AG04450 (cell line): Measurements from ENCODE around the gene SLC43A3. TPM values are rescaled to one million over a fixed set of nuclear protein-coding genes. Genes with fewer than 3 reads are reported as not detected.
"Not testable (repeated sequence)": the region's sequence is repeated elsewhere in the genome, so short reads cannot be mapped to it uniquely, and the experiment has no call there.

Experiments used
- CTCF ChIA-PET: fragments of 300-600, 350-600 bp; formaldehyde crosslinking; extraction: SDS; loops from one replicate; lab custom pipeline; 2022; ENCODE audit warnings: antibody characterized with exemption, inconsistent platforms; lab: Charles Lee
- POLR2A ChIA-PET: fragments of 350-600 bp; formaldehyde crosslinking; extraction: SDS; loops from one replicate; lab custom pipeline; 2021; ENCODE audit warnings: antibody characterized with exemption, inconsistent platforms; lab: Yijun Ruan, JAX
- DNase-seq: peaks from one replicate; pipeline ENCODE4 v3.0.0-alpha.2; 2011; ENCODE audit warnings: low read depth, low spot score
- H3K27ac ChIP-seq: one replicate; pipeline ENCODE4 v1.5.1; 2012; ENCODE audit warnings: low read depth, low read length, control low read depth
- H3K27me3 ChIP-seq: one replicate; pipeline ENCODE4 v1.6.0; 2012; ENCODE audit warnings: low read length; ENCODE audit not compliant: control insufficient read depth, insufficient read depth
- H3K4me3 ChIP-seq: 2 replicates; pipeline ENCODE4 v1.5.1; 2011; ENCODE audit warnings: mild to moderate bottlenecking, low read depth, low read length, control low read depth
- H3K9me3 ChIP-seq: 2 replicates; pipeline ENCODE4 v1.5.1; 2012; ENCODE audit warnings: low read length; ENCODE audit not compliant: control insufficient read depth, insufficient read depth
- CTCF ChIP-seq: IDR thresholded peaks from 2 replicates; pipeline ENCODE4 v1.5.1; 2011; ENCODE audit warnings: low read depth, low read length, control low read depth, inconsistent platforms
- polyA plus RNA-seq: library from polyadenylated mRNA; depleted of rRNA; stranded (reverse); fragments of >200 nt; gene quantifications from 2 replicates; pipeline ENCODE4 v1.2.3, GENCODE V29; 2011

Gene SLC43A3
- polyA plus RNA-seq, 1 experiment = 24.4 TPM

GRCh38 chr11:57405271-57405860 is 21.6 kb downstream of the SLC43A3 start:
- Histone ChIP-seq H3K4me3 (no peak overlapping the region), H3K27ac (no peak overlapping the region), H3K27me3 (peaks cover 2% of the 10 kb centered on the region), H3K9me3 (no peaks in the 10 kb centered on the region)
- DNase-seq = no peak
- ChIA-PET CTCF (interaction anchor here (0.6 kb wide), 1 partner anchor 235 kb away, joined by 5 read pairs; no protein-coding TSS in a partner anchor), POLR2A (no interaction called here)
- no peak for TF ChIP-seq CTCF

- CTCF ChIA-PET = no interaction called here
Observed at GRCh38 chr11:57403802-57404147, 23.1 kb downstream of the SLC43A3 start.

GRCh38 chr11:57403003-57403801 is 23.7 kb downstream of the SLC43A3 start:
- POLR2A ChIA-PET, H3K27me3 ChIP-seq, H3K4me3 ChIP-seq, DNase-seq, H3K27ac ChIP-seq, H3K9me3 ChIP-seq: not testable (repeated sequence)
- CTCF ChIA-PET = interaction anchor here (1.3 kb wide), 1 partner anchor 55 kb away, joined by 6 read pairs; no protein-coding TSS in a partner anchor

More at GRCh38 chr11:57403802-57404147, 23.1 kb downstream of the SLC43A3 start:
- TF ChIP-seq CTCF = no peak
- POLR2A ChIA-PET = no interaction called here
- H3K9me3 ChIP-seq = no peaks in the 10 kb centered on the region
- peaks cover 2% of the 10 kb centered on the region for H3K27me3 ChIP-seq
- no peak for DNase-seq
- no peak overlapping the region for H3K4me3 ChIP-seq
- no peak overlapping the region for H3K27ac ChIP-seq

GRCh38 chr11:57402188-57403002 is 24.5 kb downstream of the SLC43A3 start:
- no peak for TF ChIP-seq CTCF
- H3K27me3 ChIP-seq = peaks cover 3% of the 10 kb centered on the region
- CTCF ChIA-PET = interaction anchor here (1.3 kb wide), 1 partner anchor 56 kb away, joined by 6 read pairs; no protein-coding TSS in a partner anchor
- POLR2A ChIA-PET = no interaction called here
- no peak overlapping the region for H3K27ac ChIP-seq
- no peak for DNase-seq
- no peaks in the 10 kb centered on the region for H3K9me3 ChIP-seq
- H3K4me3 ChIP-seq = no peak overlapping the region

GRCh38 chr11:57399972-57400578 is 26.8 kb downstream of the SLC43A3 start:
- DNase-seq = no peak
- H3K4me3 ChIP-seq = no peak overlapping the region
- ChIA-PET POLR2A (interaction anchor here (0.6 kb wide), 2 partner anchors 10 to 14 kb away, joined by 6 to 8 read pairs; no protein-coding TSS in a partner anchor), CTCF (interaction anchor here (0.6 to 1.2 kb wide), 3 partner anchors 57 to 59 kb away, joined by 3 to 8 read pairs (median 3); no protein-coding TSS in a partner anchor)
- H3K27ac ChIP-seq = no peak overlapping the region
- H3K9me3 ChIP-seq = no peaks in the 10 kb centered on the region
- H3K27me3 ChIP-seq = peaks cover 14% of the 10 kb centered on the region
- TF ChIP-seq CTCF = no peak
